Ramos (cell line): Measurements from ENCODE around the gene SIAE.

Experiments used
- in situ Hi-C: fragments of 300-500 bp; cut with MboI; formaldehyde crosslinking; loops from one replicate; pipeline ENCODE4 v1.14.3; 2022; ENCODE audit warnings: low sequenced_read_pairs; ENCODE audit not compliant: unreplicated experiment

Gene SIAE

DNA sequence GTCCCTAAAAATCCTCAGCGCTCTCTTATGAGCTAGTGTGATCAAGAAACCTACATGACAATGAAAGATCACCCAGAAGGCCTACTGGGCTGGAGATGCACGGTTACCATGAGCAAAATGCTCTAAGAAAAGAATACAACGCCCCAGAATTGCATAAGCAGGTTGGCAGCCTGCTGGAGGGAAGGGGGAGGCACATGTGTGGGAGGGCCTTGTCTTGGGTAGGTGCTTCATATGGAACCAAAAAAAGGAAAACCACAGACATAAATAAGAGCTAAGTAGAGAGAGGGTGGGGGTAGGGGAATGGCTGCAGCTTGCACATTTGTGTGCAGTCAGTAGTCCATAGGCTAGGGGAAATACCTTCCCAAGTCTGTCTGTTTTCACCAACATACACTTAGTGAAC lies 2.8 kb downstream of the SIAE start:
- in situ Hi-C loops = loop anchor here (10.0 kb wide), 1 partner anchor 84 kb away; the partner anchor contains the start of gene VSIG2

GRCh38 chr11:124669193-124669592 lies 4.3 kb downstream of the SIAE start:
- in situ Hi-C loops = no loop called here

DNA sequence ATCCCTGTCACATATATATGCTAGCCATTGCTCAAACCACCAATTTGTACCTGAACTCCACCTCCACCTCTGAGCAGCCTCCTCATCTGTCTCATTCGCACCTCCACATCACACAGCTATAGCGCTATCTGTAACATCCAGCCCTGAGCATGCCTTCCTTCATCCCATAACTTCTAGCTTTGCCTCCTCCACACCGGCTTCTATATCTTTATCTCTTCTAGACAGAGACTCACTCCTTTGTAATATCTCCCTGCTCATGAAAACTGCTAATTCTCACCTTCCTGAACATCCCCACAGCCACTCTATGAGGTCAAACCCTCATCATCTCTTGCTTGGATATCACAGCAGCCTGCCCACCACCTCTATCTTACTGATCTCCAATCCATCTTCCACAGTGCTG lies 5.9 kb downstream of the SIAE start:
- in situ Hi-C loops = no loop called here

DNA sequence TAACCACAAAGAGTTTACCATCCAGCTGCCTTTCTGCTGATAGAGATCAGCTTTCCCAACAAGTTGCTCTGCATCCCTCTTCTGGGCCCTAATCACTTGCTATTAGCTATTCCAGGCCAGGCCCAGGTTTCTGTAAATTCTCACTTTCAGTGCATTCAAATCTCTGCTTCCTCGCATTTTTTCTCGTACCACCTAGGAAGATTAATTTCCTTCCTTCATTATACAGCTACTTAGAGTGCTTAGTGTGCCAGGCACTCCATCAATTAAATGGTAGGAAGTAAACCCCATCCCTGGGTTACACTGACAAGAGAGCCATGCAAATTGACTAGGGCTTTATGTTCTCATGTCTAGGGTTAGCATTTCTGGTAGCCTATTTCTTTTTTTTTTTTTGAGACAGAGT lies 9.7 kb downstream of the SIAE start:
- in situ Hi-C loops = no loop called here

- in situ Hi-C loops = no loop called here
Observed at GRCh38 chr11:124662106-124662505, 11.4 kb downstream of the SIAE start.

DNA sequence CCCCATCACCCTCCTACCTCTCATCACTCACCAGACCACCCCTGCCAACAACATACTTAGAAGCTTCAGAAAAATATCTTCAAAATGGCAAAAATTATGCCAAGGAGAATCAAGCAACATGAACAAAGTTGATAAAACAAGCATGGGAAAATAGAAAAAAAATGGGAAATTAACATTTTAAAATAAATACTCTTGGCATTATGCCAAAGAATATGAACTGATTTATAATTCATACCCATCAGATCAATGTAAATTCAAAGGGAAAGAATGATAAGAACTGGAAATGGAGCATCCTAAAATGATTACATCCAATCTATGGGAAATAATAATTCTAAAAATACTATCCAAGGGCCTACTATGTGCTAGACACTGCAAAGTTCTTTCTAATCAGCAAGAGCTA lies 12.0 kb downstream of the SIAE start:
- in situ Hi-C loops = no loop called here

DNA sequence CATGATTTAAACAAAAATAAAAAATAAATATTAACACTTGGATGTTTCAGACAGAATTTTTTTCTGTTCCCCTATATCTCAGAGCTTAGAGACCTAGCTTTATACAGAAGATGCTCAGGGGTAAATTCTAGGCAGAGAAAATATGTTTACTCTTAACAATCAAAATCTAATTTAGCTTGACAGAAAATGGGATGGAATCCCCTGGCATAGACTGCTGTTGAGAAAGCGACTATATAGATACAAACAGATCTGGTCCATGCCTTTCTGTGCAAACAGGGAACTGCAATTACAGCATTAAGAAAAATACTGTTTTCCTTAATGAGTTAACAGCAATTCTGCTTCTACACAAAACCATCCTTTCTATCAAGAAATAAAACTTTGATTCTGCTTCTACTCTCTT lies 14.6 kb downstream of the SIAE start:
- in situ Hi-C loops = loop anchor here (10.0 kb wide), 1 partner anchor 176 kb away; no protein-coding TSS in a partner anchor

GRCh38 chr11:124658501-124658900 lies 15.0 kb downstream of the SIAE start:
- in situ Hi-C loops = loop anchor here (10.0 kb wide), 1 partner anchor 176 kb away; no protein-coding TSS in a partner anchor

- in situ Hi-C loops = loop anchor here (10.0 kb wide), 1 partner anchor 177 kb away; no protein-coding TSS in a partner anchor
Observed at GRCh38 chr11:124657904-124658303, 15.6 kb downstream of the SIAE start.

DNA sequence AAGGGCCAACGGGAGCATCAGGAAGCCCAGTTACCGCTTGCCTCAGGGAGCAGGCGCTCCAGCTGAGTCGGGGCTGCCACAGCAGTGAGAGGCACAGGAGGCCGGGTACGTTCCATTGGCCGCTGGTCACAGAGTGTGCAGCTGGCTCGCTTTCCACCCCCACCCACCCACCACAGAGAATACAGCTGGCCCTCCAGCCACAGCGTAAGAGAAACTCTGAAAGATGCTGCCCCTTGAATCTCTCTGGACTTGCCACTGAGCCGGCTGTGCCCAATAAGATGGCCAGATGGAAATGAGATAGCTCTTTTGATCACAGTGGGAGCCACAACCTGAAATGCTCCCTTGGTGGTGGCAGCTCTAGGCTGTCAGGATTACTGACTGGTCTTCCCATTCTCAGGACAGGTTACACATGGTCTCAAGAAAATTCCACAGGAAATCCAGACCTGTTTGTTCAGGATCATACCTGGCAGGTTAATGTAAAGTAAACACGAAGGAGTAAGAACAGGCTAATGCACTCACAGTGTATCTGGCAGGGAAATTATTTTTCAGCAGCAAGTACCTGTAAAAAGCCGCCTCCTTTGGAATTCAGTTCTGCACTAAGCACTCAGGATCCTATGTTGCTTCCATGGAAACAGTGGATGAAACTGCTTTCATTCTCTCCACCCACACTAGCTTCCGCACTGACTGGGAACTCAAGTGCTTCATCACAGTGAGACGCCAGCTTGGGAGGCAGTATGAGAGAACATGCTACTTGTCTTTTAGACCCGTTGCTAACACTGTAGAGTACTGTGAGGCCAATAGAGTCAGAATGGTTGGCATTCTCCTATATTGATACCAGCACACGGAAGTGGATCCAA lies 16.5 kb downstream of the SIAE start:
- in situ Hi-C loops = loop anchor here (10.0 kb wide), 1 partner anchor 178 kb away; no protein-coding TSS in a partner anchor

DNA sequence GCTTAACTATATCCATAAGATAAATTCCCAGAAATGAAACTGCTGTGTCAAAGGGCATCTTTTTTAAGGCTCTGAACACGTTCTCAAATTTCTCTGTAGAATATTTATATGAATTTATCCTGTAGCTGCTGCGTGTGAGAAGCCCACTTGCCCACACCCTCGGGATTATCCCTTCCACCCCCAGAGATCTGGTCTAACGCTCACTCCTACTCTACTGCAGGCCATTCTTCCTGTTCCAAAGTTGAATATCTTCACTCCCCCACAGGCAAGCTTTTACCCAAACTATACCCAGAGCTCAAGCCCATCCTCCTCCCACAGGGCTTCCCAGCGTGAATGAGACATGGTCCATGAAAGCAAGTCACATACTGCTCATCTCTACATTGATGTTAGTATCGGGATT lies 24.9 kb downstream of the SIAE start:
- in situ Hi-C loops = no loop called here

- in situ Hi-C loops = no loop called here
Observed at GRCh38 chr11:124646148-124646547, 27.4 kb downstream of the SIAE start.

GRCh38 chr11:124644426-124645280 lies 28.9 kb downstream of the SIAE start:
- in situ Hi-C loops = no loop called here

DNA sequence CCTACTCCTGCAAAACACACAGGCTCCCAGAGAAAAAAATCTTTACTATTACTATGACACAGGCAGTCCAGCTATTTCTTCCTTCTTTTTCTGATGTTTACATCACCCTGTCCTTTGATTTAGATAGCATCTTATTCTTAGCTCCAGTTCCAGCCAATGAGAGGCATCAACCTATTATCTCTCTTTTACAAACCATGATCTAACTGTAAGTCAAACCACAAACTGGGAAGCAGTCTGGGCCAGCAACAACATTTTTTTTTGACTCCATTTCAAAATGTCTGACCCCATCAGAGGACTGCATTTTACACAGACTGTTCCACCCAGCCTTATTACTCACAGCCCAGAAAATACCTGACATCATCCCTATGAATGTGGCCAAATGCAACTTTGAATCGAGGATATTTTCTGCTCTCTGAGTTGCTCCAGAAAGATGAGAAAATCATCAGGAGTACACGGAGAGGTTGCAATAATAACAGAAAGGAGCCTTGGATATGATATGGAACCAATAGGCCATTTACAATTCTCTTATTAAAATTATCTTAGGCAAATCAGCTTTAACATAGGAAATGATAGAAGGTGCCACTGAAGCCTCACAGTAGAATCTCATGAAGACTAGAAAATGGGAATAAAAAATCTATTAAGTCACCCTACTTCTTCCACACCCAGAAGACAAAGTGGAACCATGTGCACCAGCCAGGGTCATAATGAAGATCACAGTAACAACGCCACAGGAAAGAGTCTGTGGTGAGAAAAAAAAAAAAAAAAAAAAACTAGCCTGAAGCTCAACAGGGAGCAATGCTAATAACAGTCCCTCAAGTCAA lies 29.7 kb downstream of the SIAE start:
- in situ Hi-C loops = no loop called here

- in situ Hi-C loops = no loop called here
Observed at GRCh38 chr11:124643042-124643604, 30.4 kb downstream of the SIAE start.

- in situ Hi-C loops = no loop called here
Observed at GRCh38 chr11:124642628-124643027, 30.9 kb downstream of the SIAE start.

DNA sequence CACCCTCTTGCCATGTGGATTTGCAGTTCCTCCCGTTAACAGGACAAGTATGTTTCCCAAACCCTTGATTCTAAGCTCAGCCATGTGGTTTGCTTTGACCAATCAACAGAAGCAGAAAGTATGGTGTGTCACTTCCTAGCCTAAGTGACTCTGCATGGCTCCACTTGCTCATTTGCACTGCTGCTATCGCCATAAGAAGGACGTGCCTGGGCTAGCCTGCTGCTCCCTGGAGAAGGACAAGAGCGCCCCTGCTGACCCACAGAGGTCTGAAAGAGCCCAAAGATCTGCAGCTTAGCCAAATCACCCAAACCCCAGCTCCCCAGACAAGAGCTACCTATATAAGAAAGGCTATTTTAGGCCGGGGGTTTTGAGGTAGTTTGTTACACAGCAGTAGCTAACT lies 32.9 kb downstream of the SIAE start:
- in situ Hi-C loops = no loop called here

GRCh38 chr11:124639186-124639585 lies 34.4 kb downstream of the SIAE start:
- in situ Hi-C loops = no loop called here

GRCh38 chr11:124638500-124638899 lies 35.0 kb downstream of the SIAE start:
- in situ Hi-C loops = no loop called here

- in situ Hi-C loops = no loop called here
Observed at GRCh38 chr11:124635932-124636331, 37.6 kb downstream of the SIAE start.
